Endothelial cell of umbilical vein (primary cell): Measurements from ENCODE around the gene ARHGEF25. TPM values are rescaled to one million over a fixed set of nuclear protein-coding genes. Genes with fewer than 3 reads are reported as not detected.
A peak's percentile ranks its signal among the peaks of the same experiment; 100 is the strongest.

ENCODE experiments used
- BruUV-seq: library from RNA; stranded (reverse); fragments of 400-500 nt; replicated peaks from 2 replicates; lab custom pipeline; 2021; lab: Mats Ljungman, UMichigan
- CTCF ChIA-PET: fragments of 300-600, 350-600 bp; sonication (Branson Sonifier 250); formaldehyde crosslinking; loops from one replicate; lab custom pipeline; 2021; ENCODE audit warnings: antibody characterized with exemption, inconsistent platforms; lab: Charles Lee
- POLR2A ChIA-PET: fragments of 300-600, 350-600 bp; sonication (Branson Sonifier 250); formaldehyde crosslinking; loops from one replicate; lab custom pipeline; 2021; ENCODE audit warnings: antibody characterized with exemption, inconsistent platforms; lab: Charles Lee
- DNase-seq: peaks from one replicate; pipeline ENCODE4 v3.0.0-alpha.2; 2011; ENCODE audit warnings: low read depth, low spot score
- FAIRE-seq: peaks from 2 replicates; lab custom pipeline; 2011; peaks lifted over from hg19 to GRCh38; lab: Jason Lieb, UNC
- H2AFZ ChIP-seq: 2 replicates; pipeline ENCODE4 v1.6.0; 2012; ENCODE audit warnings: low read depth, low read length, control low read depth, inconsistent platforms
- H3K27ac ChIP-seq: 2 replicates; pipeline ENCODE4 v1.5.1; 2011; ENCODE audit warnings: low read depth, mild to moderate bottlenecking, control low read depth, low read length, moderate library complexity; ENCODE audit not compliant: insufficient read depth
- H3K27me3 ChIP-seq, 2 experiments: 2 replicates each; pipeline versions ENCODE4 v1.6.0 to v1.6.1; 2011; ENCODE audit warnings: low read length in 2 of 2, mixed read lengths in 1 of 2; ENCODE audit not compliant: control insufficient read depth in 2 of 2, insufficient read depth in 2 of 2
- H3K36me3 ChIP-seq, 2 experiments: 2 replicates in 1 of 2; 3 replicates in 1 of 2; pipeline ENCODE4 v1.5.1; 2011; ENCODE audit warnings: low read length in 2 of 2, mild to moderate bottlenecking in 1 of 2, moderate library complexity in 1 of 2; ENCODE audit not compliant: control insufficient read depth in 2 of 2, insufficient read depth in 2 of 2; ENCODE audit errors: extremely low read depth in 1 of 2
- H3K4me1 ChIP-seq: 3 replicates; pipeline ENCODE4 v1.5.1; 2011; ENCODE audit warnings: mild to moderate bottlenecking, low read length; ENCODE audit not compliant: control insufficient read depth, insufficient read depth; ENCODE audit errors: extremely low read depth
- H3K4me2 ChIP-seq: 2 replicates; pipeline ENCODE4 v1.6.1; 2011; ENCODE audit warnings: low read length, control low read depth, mixed read lengths; ENCODE audit not compliant: insufficient read depth
- H3K4me3 ChIP-seq, 3 experiments: fragments of 200-600 bp in 1 of 3; sonication (generic), shearing (Covaris generic) in 1 of 3; replicated peaks in 1 of 3; 2 replicates each; pipeline ENCODE4 v1.5.1; 2011 to 2016; ENCODE audit warnings: control low read depth in 3 of 3, low read length in 3 of 3, mild to moderate bottlenecking in 2 of 3, inconsistent platforms in 1 of 3, low read depth in 1 of 3, moderate library complexity in 1 of 3; ENCODE audit not compliant: insufficient read depth in 1 of 3
- H3K79me2 ChIP-seq: 2 replicates; pipeline ENCODE4 v1.6.0; 2012; ENCODE audit warnings: low read length, inconsistent platforms; ENCODE audit not compliant: control insufficient read depth, insufficient read depth
- H3K9ac ChIP-seq: replicated peaks from 2 replicates; pipeline ENCODE3; 2011; ENCODE audit warnings: low read length, control low read depth; ENCODE audit not compliant: insufficient read depth; ENCODE audit errors: extremely low read depth
- H3K9me1 ChIP-seq: replicated peaks from 3 replicates; pipeline ENCODE4 v1.6.0; 2011; ENCODE audit warnings: mild to moderate bottlenecking, low read length; ENCODE audit not compliant: control insufficient read depth, insufficient read depth; ENCODE audit errors: extremely low read depth
- H3K9me3 ChIP-seq: replicated peaks from 2 replicates; pipeline ENCODE4 v1.5.1; 2012; ENCODE audit warnings: low read length, inconsistent platforms; ENCODE audit not compliant: control insufficient read depth, insufficient read depth
- H4K20me1 ChIP-seq: replicated peaks from 2 replicates; pipeline ENCODE3; 2011; ENCODE audit warnings: mild to moderate bottlenecking, low read length; ENCODE audit not compliant: control insufficient read depth, insufficient read depth; ENCODE audit errors: extremely low read depth
- EZH2 ChIP-seq: IDR thresholded peaks from 2 replicates; pipeline ENCODE4 v1.6.1; 2012; ENCODE audit warnings: borderline replicate concordance, low read depth, mild to moderate bottlenecking, moderate library complexity, low read length, inconsistent platforms; ENCODE audit not compliant: severe bottlenecking
- FOS ChIP-seq: IDR thresholded peaks from 2 replicates; pipeline ENCODE4 v1.6.1; 2011; ENCODE audit warnings: mild to moderate bottlenecking, low read length, moderate library complexity, borderline replicate concordance; ENCODE audit not compliant: insufficient read depth
- GATA2 ChIP-seq: IDR thresholded peaks from 2 replicates; pipeline ENCODE4 v1.7.0; 2011; ENCODE audit warnings: low read depth, mild to moderate bottlenecking, moderate library complexity, mixed read lengths, low read length; ENCODE audit not compliant: insufficient read length, insufficient read depth
- JUN ChIP-seq: IDR thresholded peaks from 2 replicates; pipeline ENCODE4 v1.6.1; 2011; ENCODE audit warnings: borderline replicate concordance, low read depth; ENCODE audit not compliant: insufficient read length, insufficient read depth
- MYC ChIP-seq: IDR thresholded peaks from one replicate; pipeline ENCODE4 v1.6.1; 2011; ENCODE audit warnings: mild to moderate bottlenecking, low read depth, low read length
- POLR2A ChIP-seq: IDR thresholded peaks from 2 replicates; pipeline ENCODE4 v1.6.1; 2012; ENCODE audit warnings: low read depth, mild to moderate bottlenecking, control low read depth, low read length
- POLR2AphosphoS5 ChIP-seq: IDR thresholded peaks from 2 replicates; pipeline ENCODE4 v1.6.1; 2012; ENCODE audit warnings: low read depth, mild to moderate bottlenecking, control low read depth, low read length, moderate library complexity; ENCODE audit not compliant: insufficient read depth
- dilution Hi-C: fragments of 300-500 bp; cut with MboI; formaldehyde crosslinking; loops from one replicate; pipeline ENCODE4 v1.15.0; 2019; ENCODE audit warnings: low sequenced_read_pairs; ENCODE audit not compliant: extremely low pct_ligation_motif_present
- intact Hi-C: fragments of 100-400 bp; cut with micrococcal nuclease; formaldehyde crosslinking; loops from one replicate; pipeline ENCODE4 v1.10.0; 2022
- polyA plus RNA-seq, 4 experiments: library from polyadenylated mRNA; depleted of rRNA in 3 of 4; stranded (reverse) in 3 of 4; unstranded in 1 of 4; fragments of >200 nt; gene quantifications; 2 replicates each; pipeline versions ENCODE4 v1.2.1 to v1.2.3, GENCODE V29; 2011 to 2012; ENCODE audit warnings: missing spikeins in 1 of 4
- total RNA-seq: library from RNA; stranded (reverse); gene quantifications from 2 replicates; pipeline ENCODE4 v1.2.3, GENCODE V29; 2021
- TF ChIP-seq, protein P1 (sequence below): IDR thresholded peaks from 2 replicates; pipeline ENCODE4 v1.6.1; 2011; ENCODE audit not compliant: insufficient read depth, insufficient read length
- TF ChIP-seq, protein P2 (sequence below), 2 donors: IDR thresholded peaks; 1 replicate in 1 of 2; 2 replicates in 1 of 2; pipeline ENCODE4 v1.5.1; 2011; ENCODE audit warnings: low read length in 2 of 2, mild to moderate bottlenecking in 2 of 2, moderate library complexity in 2 of 2, control low read depth in 1 of 2, inconsistent platforms in 1 of 2, low read depth in 1 of 2; ENCODE audit not compliant: insufficient read depth in 1 of 2; ENCODE audit errors: extremely low read depth in 1 of 2

ARHGEF25 gene
- total and polyA plus RNA-seq, 2 donors (not counting 3 experiments of a cell fraction or from before 2014, with no cell fraction given), result 4.7 to 7.4 TPM

DNA sequence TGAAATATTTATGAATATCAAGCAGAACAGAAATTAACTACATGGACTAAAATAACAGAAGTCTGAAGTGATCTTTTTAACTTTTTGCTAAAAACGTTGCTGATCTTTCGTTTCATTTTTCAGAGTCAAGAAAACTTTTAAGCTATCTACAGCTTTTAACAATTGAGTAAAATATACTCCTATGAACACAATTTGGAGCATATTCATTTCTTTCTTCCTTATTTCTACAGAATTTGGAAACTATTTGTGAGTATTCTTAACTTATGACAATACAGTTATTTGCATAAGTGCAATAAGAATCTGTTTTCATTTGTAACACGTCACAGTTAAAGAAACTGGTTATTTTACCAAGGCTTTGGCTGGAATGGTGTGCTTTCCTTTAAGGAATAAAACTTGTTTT is 42.8 kb downstream of the ARHGEF25 start:
- Histone ChIP-seq H3K9me1 (no peaks in the 10 kb centered on the region), H3K9me3 (no peaks in the 10 kb centered on the region), H3K4me3 (no peak overlapping the region), H3K27ac (no peak overlapping the region), H3K4me1 (no peaks in the 10 kb centered on the region), H4K20me1 (no peaks in the 10 kb centered on the region), H3K27me3 (peaks cover 0 to 5% of the 10 kb centered on the region in 2 experiments), H3K36me3 (no peaks in the 10 kb centered on the region), H2AFZ (no peak overlapping the region), H3K79me2 (no peaks in the 10 kb centered on the region), H3K4me2 (no peak overlapping the region), H3K9ac (no peak overlapping the region)
- DNase-seq, result no peak
- BruUV-seq, result no TSS peak
- intact Hi-C loops, result no loop called here
- ChIA-PET CTCF (interaction anchor here (1.2 to 1.3 kb wide), 2 partner anchors 13 to 15 kb away, joined by 3 read pairs; no protein-coding TSS in a partner anchor), POLR2A (interaction anchor here (0.5 kb wide), 1 partner anchor 92 kb away, joined by 3 read pairs; no protein-coding TSS in a partner anchor)
- dilution Hi-C loops, result no loop called here
- peak; percentile 43 for FAIRE-seq
- TF ChIP-seq, protein P1, sequence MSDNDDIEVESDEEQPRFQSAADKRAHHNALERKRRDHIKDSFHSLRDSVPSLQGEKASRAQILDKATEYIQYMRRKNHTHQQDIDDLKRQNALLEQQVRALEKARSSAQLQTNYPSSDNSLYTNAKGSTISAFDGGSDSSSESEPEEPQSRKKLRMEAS, result no peak
- TF ChIP-seq, protein P2, sequence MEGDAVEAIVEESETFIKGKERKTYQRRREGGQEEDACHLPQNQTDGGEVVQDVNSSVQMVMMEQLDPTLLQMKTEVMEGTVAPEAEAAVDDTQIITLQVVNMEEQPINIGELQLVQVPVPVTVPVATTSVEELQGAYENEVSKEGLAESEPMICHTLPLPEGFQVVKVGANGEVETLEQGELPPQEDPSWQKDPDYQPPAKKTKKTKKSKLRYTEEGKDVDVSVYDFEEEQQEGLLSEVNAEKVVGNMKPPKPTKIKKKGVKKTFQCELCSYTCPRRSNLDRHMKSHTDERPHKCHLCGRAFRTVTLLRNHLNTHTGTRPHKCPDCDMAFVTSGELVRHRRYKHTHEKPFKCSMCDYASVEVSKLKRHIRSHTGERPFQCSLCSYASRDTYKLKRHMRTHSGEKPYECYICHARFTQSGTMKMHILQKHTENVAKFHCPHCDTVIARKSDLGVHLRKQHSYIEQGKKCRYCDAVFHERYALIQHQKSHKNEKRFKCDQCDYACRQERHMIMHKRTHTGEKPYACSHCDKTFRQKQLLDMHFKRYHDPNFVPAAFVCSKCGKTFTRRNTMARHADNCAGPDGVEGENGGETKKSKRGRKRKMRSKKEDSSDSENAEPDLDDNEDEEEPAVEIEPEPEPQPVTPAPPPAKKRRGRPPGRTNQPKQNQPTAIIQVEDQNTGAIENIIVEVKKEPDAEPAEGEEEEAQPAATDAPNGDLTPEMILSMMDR (IDR thresholded peaks at IDR 0.05; ENCODE audit: extremely low read depth in 1 of 2, insufficient read depth in 1 of 2, low read depth in 1 of 2, low read length in 2 of 2), result no peak
- no peak for TF ChIP-seq GATA2
- TF ChIP-seq POLR2AphosphoS5, result no peak
- TF ChIP-seq JUN, result no peak
- no peak for TF ChIP-seq EZH2
- TF ChIP-seq MYC, result no peak
- TF ChIP-seq POLR2A, result no peak
- no peak for TF ChIP-seq FOS
